ENCODE results near the gene PHIP.
"Not testable (repeated sequence)": the region's sequence is repeated elsewhere in the genome, so short reads cannot be mapped to it uniquely, and the experiment has no call there.

The PHIP gene

DNA sequence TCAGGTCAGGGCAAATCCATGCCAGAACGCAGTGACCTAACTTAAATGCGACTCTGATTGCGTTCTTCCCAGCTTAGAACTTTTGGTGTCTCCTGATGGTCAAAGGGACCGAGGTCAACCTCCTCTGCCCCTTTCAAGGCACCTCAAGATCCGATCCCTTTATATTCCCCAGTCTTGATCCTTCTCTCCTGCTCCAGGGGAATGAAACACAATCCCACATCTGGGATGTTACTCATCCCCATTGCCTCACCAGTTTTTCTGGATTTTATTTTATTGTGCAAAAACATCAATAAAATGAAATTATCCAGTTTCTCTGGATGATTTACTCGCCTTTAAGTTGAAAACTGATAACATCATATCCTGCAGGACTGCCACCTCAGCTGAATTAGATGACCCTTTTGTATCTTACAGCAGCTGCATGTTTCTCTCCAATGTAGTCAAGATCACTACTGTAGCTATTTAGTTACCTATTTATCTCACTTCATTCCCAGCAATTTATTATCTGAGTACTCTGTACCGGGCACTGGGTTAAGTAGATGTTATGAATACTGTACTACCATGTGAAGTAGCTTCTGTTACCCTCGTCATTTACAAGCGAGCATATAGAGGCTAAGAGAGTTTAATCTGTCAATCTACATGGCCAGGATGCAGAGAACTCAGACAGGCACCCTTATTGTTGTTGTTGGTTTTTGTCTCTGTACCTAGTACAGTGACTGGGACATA lies 166.7 kb downstream of the PHIP start:
- no peak for DNase-seq

DNA sequence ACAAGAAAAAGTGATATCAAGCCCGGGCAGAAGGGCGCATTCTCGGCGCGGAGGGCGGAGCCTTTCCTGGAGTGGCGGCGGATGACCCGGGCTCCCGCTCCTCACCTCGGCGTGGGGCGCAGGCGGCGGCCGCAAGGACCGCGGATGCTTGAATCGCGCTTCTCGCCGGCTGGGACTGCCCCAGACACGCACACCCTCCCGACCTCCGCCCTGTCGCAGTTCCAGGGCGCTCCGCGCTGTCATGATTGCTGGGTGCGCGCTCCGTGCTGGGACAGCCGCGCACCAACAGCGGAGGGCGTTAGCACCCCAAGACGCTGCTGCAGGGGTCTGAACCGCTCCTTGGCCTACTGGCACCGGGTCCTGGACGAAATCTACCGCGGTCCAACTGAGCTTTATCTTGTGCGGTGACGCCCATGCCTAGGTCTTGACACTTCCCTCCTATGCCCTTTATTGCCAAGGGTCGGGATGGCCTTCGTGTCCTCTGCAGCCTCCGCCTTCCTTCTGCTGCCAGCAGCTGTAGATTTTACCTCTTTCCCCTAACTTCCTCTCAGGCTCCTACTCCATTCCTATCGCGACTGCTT lies 167.4 kb downstream of the PHIP start:
- DNase-seq, result no peak

DNA sequence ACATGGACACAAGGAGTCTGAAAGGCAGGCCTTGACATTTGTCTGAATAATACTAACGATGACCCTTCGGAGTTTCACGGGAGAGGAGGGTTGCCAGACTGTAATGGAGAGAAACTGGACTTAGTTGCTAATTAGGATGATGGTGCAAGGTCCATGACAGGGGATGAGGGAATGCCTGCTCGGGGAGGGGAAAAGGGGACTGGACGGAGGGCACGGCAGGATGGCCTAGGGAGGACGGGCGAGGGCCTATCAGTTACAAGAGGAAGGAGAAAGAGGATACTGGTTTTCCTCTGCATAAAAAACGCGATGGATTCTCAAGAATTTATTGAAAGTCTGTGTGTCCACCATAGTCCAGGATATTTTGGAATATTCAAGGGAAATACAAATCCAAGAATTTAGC lies 168.0 kb downstream of the PHIP start:
- no peak for DNase-seq

DNA sequence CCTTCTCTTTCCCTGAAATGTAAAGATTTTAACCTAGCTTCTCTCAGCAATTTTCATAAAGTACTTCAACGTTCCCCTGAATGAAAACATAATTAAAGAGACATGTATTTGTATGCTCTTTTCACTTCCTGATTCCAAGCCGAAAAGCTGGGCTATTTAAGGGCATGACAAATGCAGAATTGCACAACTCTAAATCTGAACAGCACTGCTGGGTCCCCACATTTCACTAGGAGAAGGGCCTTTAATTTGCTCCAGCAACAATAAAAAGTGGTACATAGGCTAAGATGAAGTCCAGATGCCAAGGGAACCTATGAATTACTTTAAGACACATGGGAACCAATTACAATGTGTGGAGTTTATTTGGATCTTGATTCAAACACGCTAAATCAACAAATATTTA lies 168.7 kb downstream of the PHIP start:
- no peak for DNase-seq

DNA sequence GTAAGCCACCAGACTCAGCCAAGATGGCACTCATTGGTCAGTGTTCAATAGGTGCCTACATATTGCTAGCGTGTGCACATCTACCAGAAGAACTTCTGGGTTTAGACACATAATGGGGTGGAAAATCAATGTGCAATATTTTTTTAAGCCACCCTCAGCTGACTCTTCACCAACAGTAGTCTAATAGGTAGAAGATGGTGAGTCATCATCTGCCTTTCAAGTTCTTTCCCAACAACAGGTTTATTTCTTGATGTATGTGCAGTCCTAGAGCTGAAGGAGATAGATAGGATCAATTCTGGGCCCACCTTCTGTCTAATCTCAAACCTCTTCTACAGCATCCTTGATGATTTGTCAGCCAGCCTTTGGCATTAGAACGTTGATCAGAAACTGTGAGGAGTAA lies 169.4 kb downstream of the PHIP start:
- DNase-seq, result no peak

DNA sequence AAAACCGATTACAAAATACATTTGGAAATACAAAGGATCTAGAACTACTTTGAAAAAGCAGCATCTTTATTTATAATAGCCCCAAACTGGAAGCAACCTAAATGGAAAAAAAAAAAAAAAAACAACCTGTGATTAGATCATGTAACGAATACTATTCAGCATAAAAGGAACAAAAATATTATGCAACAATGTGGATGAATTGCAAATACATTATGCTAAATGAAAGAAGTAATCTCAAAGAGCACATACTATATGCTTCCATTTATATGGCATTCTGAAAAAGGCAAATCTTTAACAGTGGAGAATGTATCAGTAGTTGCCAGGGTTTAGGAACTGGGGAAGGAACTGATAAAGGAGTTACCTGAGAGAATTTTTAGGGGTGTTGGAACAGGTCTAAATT lies 181.8 kb downstream of the PHIP start:
- no peak for DNase-seq

DNA sequence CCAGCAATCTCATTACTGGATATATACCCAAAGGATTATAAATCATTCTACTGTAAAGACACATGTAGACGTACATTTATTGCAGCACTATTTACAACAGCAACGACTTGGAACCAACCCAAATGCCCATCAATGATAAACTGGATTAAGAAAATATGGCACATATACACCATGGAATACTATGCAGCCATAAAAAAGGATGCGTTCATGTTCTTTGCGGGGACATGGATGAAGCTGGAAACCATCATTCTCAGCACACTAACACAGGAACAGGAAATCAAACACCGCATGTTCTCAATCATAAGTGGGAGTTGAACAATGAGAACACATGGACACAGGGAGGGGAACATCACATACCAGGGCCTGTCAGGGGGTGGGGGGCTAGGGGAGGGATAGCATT lies 188.2 kb downstream of the PHIP start:
- DNase-seq, result not testable (repeated sequence)
